Esophagus muscularis mucosa (tissue), 4 donors: ENCODE results near the gene AFG1L.

Experiments used
- EP300 ChIP-seq: sonication (generic); formaldehyde crosslinking; IDR thresholded peaks from one replicate; pipeline ENCODE4 v1.6.1; 2017; ENCODE audit warnings: antibody characterized with exemption
- POLR2A ChIP-seq: fragments of 450-650 bp; IDR thresholded peaks from one replicate; pipeline ENCODE4 v1.6.1; 2017; ENCODE audit warnings: antibody characterized with exemption, moderate library complexity, mild to moderate bottlenecking, low read depth
- POLR2AphosphoS5 ChIP-seq, 2 donors: sonication (generic); formaldehyde crosslinking; IDR thresholded peaks; one replicate each; pipeline ENCODE4 v1.6.1; 2017; ENCODE audit warnings: antibody characterized with exemption in 2 of 2
- TF ChIP-seq, protein P1 (sequence below), 3 experiments: fragments of 200-600 bp in 2 of 3; fragments of 450-650 bp in 1 of 3; sonication (generic) in 2 of 3; IDR thresholded peaks; one replicate each; pipeline ENCODE4 v1.5.1; 2017 to 2019; ENCODE audit warnings: antibody characterized with exemption in 3 of 3, mild to moderate bottlenecking in 2 of 3, moderate library complexity in 1 of 3

DNA sequence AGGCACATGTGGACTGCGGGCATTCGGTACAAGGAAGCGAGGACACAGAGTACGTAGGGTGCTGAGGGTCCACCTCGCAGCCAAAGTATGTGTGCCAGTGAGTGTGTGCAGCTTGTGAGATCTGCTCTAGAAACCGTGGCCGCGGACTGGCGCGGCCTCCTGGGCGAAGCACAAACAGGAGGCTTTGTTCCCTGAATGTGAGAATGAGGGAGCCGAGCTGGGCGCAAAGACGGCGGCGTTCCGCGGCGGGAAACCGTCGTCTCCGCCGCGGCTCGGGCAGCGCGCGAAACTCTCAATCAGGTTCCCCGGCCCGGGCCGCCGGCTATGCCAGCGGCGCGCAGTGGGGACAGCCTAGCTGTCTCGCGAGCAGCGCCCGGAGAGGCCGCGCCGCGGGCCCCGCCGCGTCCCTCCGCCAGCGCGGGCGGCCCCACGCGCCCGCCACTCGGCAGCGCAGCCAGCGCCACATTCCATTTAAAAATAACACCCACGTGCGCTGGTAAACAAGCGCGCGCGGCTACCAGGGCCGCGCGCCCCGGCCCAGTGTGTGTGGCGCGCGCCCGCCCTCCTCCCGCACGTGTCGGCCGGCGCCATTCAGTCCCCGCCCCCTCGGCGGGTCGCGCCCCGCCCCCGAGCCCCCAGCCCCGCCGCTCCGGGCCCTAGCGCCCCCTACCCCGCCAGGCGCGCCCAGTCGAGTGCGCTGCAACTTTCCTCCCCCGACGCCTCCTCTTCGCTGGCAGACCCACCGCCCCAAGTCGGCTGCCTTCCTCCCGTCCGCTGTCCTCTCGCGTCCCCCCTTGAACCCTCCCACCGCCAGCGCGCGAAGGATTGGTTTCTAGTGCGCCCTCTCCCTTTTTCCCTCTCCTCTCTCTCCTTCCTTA, 262.9 kb downstream of the AFG1L start:
- TF ChIP-seq, protein P1, sequence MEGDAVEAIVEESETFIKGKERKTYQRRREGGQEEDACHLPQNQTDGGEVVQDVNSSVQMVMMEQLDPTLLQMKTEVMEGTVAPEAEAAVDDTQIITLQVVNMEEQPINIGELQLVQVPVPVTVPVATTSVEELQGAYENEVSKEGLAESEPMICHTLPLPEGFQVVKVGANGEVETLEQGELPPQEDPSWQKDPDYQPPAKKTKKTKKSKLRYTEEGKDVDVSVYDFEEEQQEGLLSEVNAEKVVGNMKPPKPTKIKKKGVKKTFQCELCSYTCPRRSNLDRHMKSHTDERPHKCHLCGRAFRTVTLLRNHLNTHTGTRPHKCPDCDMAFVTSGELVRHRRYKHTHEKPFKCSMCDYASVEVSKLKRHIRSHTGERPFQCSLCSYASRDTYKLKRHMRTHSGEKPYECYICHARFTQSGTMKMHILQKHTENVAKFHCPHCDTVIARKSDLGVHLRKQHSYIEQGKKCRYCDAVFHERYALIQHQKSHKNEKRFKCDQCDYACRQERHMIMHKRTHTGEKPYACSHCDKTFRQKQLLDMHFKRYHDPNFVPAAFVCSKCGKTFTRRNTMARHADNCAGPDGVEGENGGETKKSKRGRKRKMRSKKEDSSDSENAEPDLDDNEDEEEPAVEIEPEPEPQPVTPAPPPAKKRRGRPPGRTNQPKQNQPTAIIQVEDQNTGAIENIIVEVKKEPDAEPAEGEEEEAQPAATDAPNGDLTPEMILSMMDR (IDR thresholded peaks at IDR 0.05), result peak in 1 of 3 experiments; percentile 4
- TF ChIP-seq EP300 (peak; percentile 4), POLR2A (no peak), POLR2AphosphoS5 (IDR thresholded peaks at IDR 0.05) (peak in 1 of 2 donors; percentile 42)
